Measurements from ENCODE around the gene ZNF536.

The ZNF536 gene

GRCh38 chr19:30362156-30362754, 9.9 kb upstream of the ZNF536 start:
- no peaks in the 10 kb centered on the region for H3K9me3 ChIP-seq (ENCODE audit: control insufficient read depth, low read length)
- H3K79me1 ChIP-seq (replicated peaks; ENCODE audit: low read length, poor library complexity, severe bottlenecking): no peaks in the 10 kb centered on the region
- H3K14ac ChIP-seq (ENCODE audit: low read length in 2 of 2): no peak overlapping the region
- H3K18ac ChIP-seq (ENCODE audit: low read depth in 1 of 2, low read length in 2 of 2): no peak overlapping the region
- DNase-seq: no peak
- no peak overlapping the region for H3K23ac ChIP-seq (ENCODE audit: low read length in 2 of 2)
- no peak overlapping the region for H2BK5ac ChIP-seq (ENCODE audit: low read depth, low read length, poor library complexity, severe bottlenecking)
- no peaks in the 10 kb centered on the region for H3K4me1 ChIP-seq (ENCODE audit: control insufficient read depth, insufficient read depth, low read depth, low read length)
- H4K91ac ChIP-seq (ENCODE audit: low read length): no peak overlapping the region
- H3K4me2 ChIP-seq (ENCODE audit: low read length, poor library complexity, severe bottlenecking): no peak overlapping the region
- peaks cover 0 to 2% of the 10 kb centered on the region in 2 experiments for H3K27me3 ChIP-seq (ENCODE audit: control insufficient read depth in 1 of 2, insufficient read depth in 1 of 2, low read length in 2 of 2)
- no peak overlapping the region for H4K8ac ChIP-seq (ENCODE audit: low read length)
- no peak overlapping the region for H2BK15ac ChIP-seq (ENCODE audit: low read depth, poor library complexity, severe bottlenecking)
- no peak overlapping the region for H2AK5ac ChIP-seq (ENCODE audit: low read length, severe bottlenecking)
- H2BK120ac ChIP-seq (ENCODE audit: low read depth, low read length): no peak overlapping the region
- WGBS: 76% methylated on average over 6 of the region's 6 CpGs
- H3K4me3 ChIP-seq (ENCODE audit: insufficient read depth in 1 of 2, low read depth in 1 of 2, low read length in 2 of 2): no peak overlapping the region
- H3K9ac ChIP-seq (ENCODE audit: low read length): no peak overlapping the region
- H3K27ac ChIP-seq (ENCODE audit: low read length, poor library complexity, severe bottlenecking): no peak overlapping the region
- no peak overlapping the region for H3K4ac ChIP-seq (ENCODE audit: low read depth in 1 of 2, low read length in 2 of 2)
- H3K36me3 ChIP-seq (ENCODE audit: control insufficient read depth in 1 of 2, insufficient read depth in 2 of 2, low read depth in 1 of 2, low read length in 2 of 2): no peaks in the 10 kb centered on the region
- no peak overlapping the region for H2BK12ac ChIP-seq (ENCODE audit: low read length in 2 of 2)
- H2AFZ ChIP-seq (ENCODE audit: low read depth, low read length): no peak overlapping the region

- H3K14ac ChIP-seq (ENCODE audit: low read length in 2 of 2): no peak overlapping the region
- WGBS: 87% methylated on average over 11 of the region's 11 CpGs
- H3K9ac ChIP-seq (ENCODE audit: low read length): no peak overlapping the region
- no peak for DNase-seq
- no peak overlapping the region for H4K91ac ChIP-seq (ENCODE audit: low read length)
- no peak overlapping the region for H2AFZ ChIP-seq (ENCODE audit: low read depth, low read length)
- H3K79me1 ChIP-seq (replicated peaks; ENCODE audit: low read length, poor library complexity, severe bottlenecking): no peaks in the 10 kb centered on the region
- H3K4ac ChIP-seq (ENCODE audit: low read depth in 1 of 2, low read length in 2 of 2): no peak overlapping the region
- no peak overlapping the region for H4K8ac ChIP-seq (ENCODE audit: low read length)
- no peak overlapping the region for H3K27ac ChIP-seq (ENCODE audit: low read length, poor library complexity, severe bottlenecking)
- H3K23ac ChIP-seq (ENCODE audit: low read length in 2 of 2): no peak overlapping the region
- no peaks in the 10 kb centered on the region for H3K36me3 ChIP-seq (ENCODE audit: control insufficient read depth in 1 of 2, insufficient read depth in 2 of 2, low read depth in 1 of 2, low read length in 2 of 2)
- H3K27me3 ChIP-seq (ENCODE audit: control insufficient read depth in 1 of 2, insufficient read depth in 1 of 2, low read length in 2 of 2): peaks cover 0 to 2% of the 10 kb centered on the region in 2 experiments
- H3K18ac ChIP-seq (ENCODE audit: low read depth in 1 of 2, low read length in 2 of 2): no peak overlapping the region
- no peak overlapping the region for H2BK12ac ChIP-seq (ENCODE audit: low read length in 2 of 2)
- no peaks in the 10 kb centered on the region for H3K4me1 ChIP-seq (ENCODE audit: control insufficient read depth, insufficient read depth, low read depth, low read length)
- H3K4me2 ChIP-seq (ENCODE audit: low read length, poor library complexity, severe bottlenecking): no peak overlapping the region
- H3K4me3 ChIP-seq (ENCODE audit: insufficient read depth in 1 of 2, low read depth in 1 of 2, low read length in 2 of 2): no peak overlapping the region
- H2BK15ac ChIP-seq (ENCODE audit: low read depth, poor library complexity, severe bottlenecking): no peak overlapping the region
- no peak overlapping the region for H2BK120ac ChIP-seq (ENCODE audit: low read depth, low read length)
- H2BK5ac ChIP-seq (ENCODE audit: low read depth, low read length, poor library complexity, severe bottlenecking): no peak overlapping the region
- H2AK5ac ChIP-seq (ENCODE audit: low read length, severe bottlenecking): no peak overlapping the region
- H3K9me3 ChIP-seq (ENCODE audit: control insufficient read depth, low read length): no peaks in the 10 kb centered on the region
These were observed 9.1 kb upstream of the ZNF536 start for GRCh38 chr19:30363073-30363472.

- no peaks in the 10 kb centered on the region for H3K4me1 ChIP-seq (ENCODE audit: control insufficient read depth, insufficient read depth, low read depth, low read length)
- H3K9ac ChIP-seq (ENCODE audit: low read length): no peak overlapping the region
- H2BK15ac ChIP-seq (ENCODE audit: low read depth, poor library complexity, severe bottlenecking): no peak overlapping the region
- no peak overlapping the region for H4K91ac ChIP-seq (ENCODE audit: low read length)
- H3K18ac ChIP-seq (ENCODE audit: low read depth in 1 of 2, low read length in 2 of 2): no peak overlapping the region
- no peak overlapping the region for H3K4me2 ChIP-seq (ENCODE audit: low read length, poor library complexity, severe bottlenecking)
- no peaks in the 10 kb centered on the region for H3K9me3 ChIP-seq (ENCODE audit: control insufficient read depth, low read length)
- H3K27me3 ChIP-seq (ENCODE audit: control insufficient read depth in 1 of 2, insufficient read depth in 1 of 2, low read length in 2 of 2): peaks cover 0 to 2% of the 10 kb centered on the region in 2 experiments
- H3K23ac ChIP-seq (ENCODE audit: low read length in 2 of 2): no peak overlapping the region
- H2BK5ac ChIP-seq (ENCODE audit: low read depth, low read length, poor library complexity, severe bottlenecking): no peak overlapping the region
- no peaks in the 10 kb centered on the region for H3K79me1 ChIP-seq (replicated peaks; ENCODE audit: low read length, poor library complexity, severe bottlenecking)
- no peak overlapping the region for H3K14ac ChIP-seq (ENCODE audit: low read length in 2 of 2)
- no peaks in the 10 kb centered on the region for H3K36me3 ChIP-seq (ENCODE audit: control insufficient read depth in 1 of 2, insufficient read depth in 2 of 2, low read depth in 1 of 2, low read length in 2 of 2)
- H2BK12ac ChIP-seq (ENCODE audit: low read length in 2 of 2): no peak overlapping the region
- 61% methylated on average over 8 of the region's 10 CpGs for WGBS
- H2AK5ac ChIP-seq (ENCODE audit: low read length, severe bottlenecking): no peak overlapping the region
- no peak overlapping the region for H2AFZ ChIP-seq (ENCODE audit: low read depth, low read length)
- H3K4ac ChIP-seq (ENCODE audit: low read depth in 1 of 2, low read length in 2 of 2): no peak overlapping the region
- no peak overlapping the region for H3K4me3 ChIP-seq (ENCODE audit: insufficient read depth in 1 of 2, low read depth in 1 of 2, low read length in 2 of 2)
- no peak for DNase-seq
- H4K8ac ChIP-seq (ENCODE audit: low read length): no peak overlapping the region
- no peak overlapping the region for H2BK120ac ChIP-seq (ENCODE audit: low read depth, low read length)
- no peak overlapping the region for H3K27ac ChIP-seq (ENCODE audit: low read length, poor library complexity, severe bottlenecking)
These were observed 7.1 kb upstream of the ZNF536 start for GRCh38 chr19:30364866-30365800.

- Histone ChIP-seq H3K9ac (ENCODE audit: low read length) (no peak overlapping the region), H3K27ac (ENCODE audit: low read length, poor library complexity, severe bottlenecking) (no peak overlapping the region), H3K27me3 (ENCODE audit: control insufficient read depth in 1 of 2, insufficient read depth in 1 of 2, low read length in 2 of 2) (peaks cover 0 to 5% of the 10 kb centered on the region in 2 experiments), H3K79me1 (replicated peaks; ENCODE audit: low read length, poor library complexity, severe bottlenecking) (no peaks in the 10 kb centered on the region), H3K14ac (ENCODE audit: low read length in 2 of 2) (no peak overlapping the region), H4K8ac (ENCODE audit: low read length) (no peak overlapping the region), H2AK5ac (ENCODE audit: low read length, severe bottlenecking) (no peak overlapping the region), H3K18ac (ENCODE audit: low read depth in 1 of 2, low read length in 2 of 2) (no peak overlapping the region), H2BK12ac (ENCODE audit: low read length in 2 of 2) (no peak overlapping the region), H3K4me3 (ENCODE audit: insufficient read depth in 1 of 2, low read depth in 1 of 2, low read length in 2 of 2) (no peak overlapping the region), H3K4ac (ENCODE audit: low read depth in 1 of 2, low read length in 2 of 2) (no peak overlapping the region), H2BK120ac (ENCODE audit: low read depth, low read length) (no peak overlapping the region), H3K9me3 (ENCODE audit: control insufficient read depth, low read length) (no peaks in the 10 kb centered on the region), H2AFZ (ENCODE audit: low read depth, low read length) (no peak overlapping the region), H3K4me1 (ENCODE audit: control insufficient read depth, insufficient read depth, low read depth, low read length) (no peaks in the 10 kb centered on the region), H3K23ac (ENCODE audit: low read length in 2 of 2) (no peak overlapping the region), H4K91ac (ENCODE audit: low read length) (no peak overlapping the region), H2BK15ac (ENCODE audit: low read depth, poor library complexity, severe bottlenecking) (no peak overlapping the region), H3K36me3 (ENCODE audit: control insufficient read depth in 1 of 2, insufficient read depth in 2 of 2, low read depth in 1 of 2, low read length in 2 of 2) (no peaks in the 10 kb centered on the region), H3K4me2 (ENCODE audit: low read length, poor library complexity, severe bottlenecking) (no peak overlapping the region), H2BK5ac (ENCODE audit: low read depth, low read length, poor library complexity, severe bottlenecking) (no peak overlapping the region)
- 0% methylated on average over 1 of the region's 1 CpG for WGBS
- no peak for DNase-seq
These were observed 5.9 kb upstream of the ZNF536 start for GRCh38 chr19:30366282-30366681.

Measured in mesenchymal stem cell (in vitro differentiated cells and primary cell).